GM23338 (cell line): ENCODE data around the gene SNAPIN. TPM values are rescaled to one million over a fixed set of nuclear protein-coding genes. Genes with fewer than 3 reads are reported as not detected.

Experiments
- ATAC-seq: fragments of 200-7000 bp; cut with Tn5 transposase; 3 replicates; pipeline ENCODE4 v1.9.1; 2020
- DNase-seq: peaks from one replicate; pipeline ENCODE4 v3.0.0-alpha.2; 2015; ENCODE audit warnings: low spot score
- H2AFZ ChIP-seq: fragments of 200-600 bp; sonication (generic); 2 replicates; pipeline ENCODE4 v1.8.0; 2016; ENCODE audit warnings: antibody characterized with exemption, mild to moderate bottlenecking, moderate library complexity
- H3F3A ChIP-seq: fragments of 200-600 bp; sonication (generic); replicated peaks from 2 replicates; pipeline ENCODE4 v1.8.0; 2017; ENCODE audit warnings: antibody characterized with exemption, mixed run types, low read depth
- H3K27ac ChIP-seq: fragments of 200-600 bp; sonication (generic); 2 replicates; pipeline ENCODE4 v1.6.1; 2016; ENCODE audit warnings: low read depth
- H3K27me3 ChIP-seq: fragments of 200-600 bp; sonication (generic); 2 replicates; pipeline ENCODE4 v1.8.0; 2016; ENCODE audit warnings: mild to moderate bottlenecking, mixed run types, moderate library complexity; ENCODE audit not compliant: insufficient read depth
- H3K36me3 ChIP-seq: fragments of 200-600 bp; sonication (generic); 2 replicates; pipeline ENCODE4 v1.8.0; 2016; ENCODE audit warnings: mild to moderate bottlenecking; ENCODE audit not compliant: insufficient read depth
- H3K4me1 ChIP-seq: fragments of 200-600 bp; sonication (generic); 2 replicates; pipeline ENCODE4 v1.8.0; 2016; ENCODE audit warnings: mild to moderate bottlenecking, moderate library complexity; ENCODE audit not compliant: insufficient read depth
- H3K4me2 ChIP-seq: fragments of 200-600 bp; sonication (generic); 2 replicates; pipeline ENCODE4 v1.7.1; 2017; ENCODE audit warnings: mixed run types
- H3K4me3 ChIP-seq: fragments of 200-600 bp; sonication (generic); 2 replicates; pipeline ENCODE4 v1.6.1; 2016; ENCODE audit warnings: mixed run types
- H3K79me2 ChIP-seq: fragments of 200-600 bp; sonication (generic); replicated peaks from 2 replicates; pipeline ENCODE4 v1.8.0; 2017; ENCODE audit warnings: mild to moderate bottlenecking; ENCODE audit not compliant: insufficient read depth
- H3K9me2 ChIP-seq: fragments of 200-600 bp; sonication (generic); 2 replicates; pipeline ENCODE4 v1.8.0; 2017; ENCODE audit not compliant: insufficient read depth
- H4K20me1 ChIP-seq: fragments of 200-600 bp; sonication (generic); replicated peaks from 2 replicates; pipeline ENCODE4 v1.8.0; 2017; ENCODE audit warnings: mild to moderate bottlenecking; ENCODE audit not compliant: insufficient read depth
- H3K27ac Mint-ChIP-seq: 2 replicates; pipeline ENCODE4 v1.8.0; 2020; ENCODE audit warnings: inconsistent platforms, mild to moderate bottlenecking, moderate library complexity, mixed read lengths
- H3K27me3 Mint-ChIP-seq: 3 replicates; pipeline ENCODE4 v1.8.0; 2022; ENCODE audit warnings: low read depth, mild to moderate bottlenecking, moderate library complexity, mixed read lengths, inconsistent platforms; ENCODE audit not compliant: insufficient read depth, poor library complexity
- H3K36me3 Mint-ChIP-seq: 3 replicates; pipeline ENCODE4 v1.8.0; 2021; ENCODE audit warnings: low read depth, mild to moderate bottlenecking, inconsistent platforms, moderate library complexity, mixed read lengths
- H3K4me1 Mint-ChIP-seq: 3 replicates; pipeline ENCODE4 v1.8.0; 2020; ENCODE audit warnings: mild to moderate bottlenecking, inconsistent platforms, mixed read lengths
- H3K4me3 Mint-ChIP-seq: 3 replicates; pipeline ENCODE4 v1.8.0; 2021; ENCODE audit warnings: moderate library complexity, mild to moderate bottlenecking, inconsistent platforms, mixed read lengths
- H3K9me3 Mint-ChIP-seq: 3 replicates; pipeline ENCODE4 v1.8.0; 2020; ENCODE audit warnings: moderate library complexity, mild to moderate bottlenecking, inconsistent platforms, mixed read lengths
- CREB1 ChIP-seq: fragments of 250-450 bp; sonication (Bioruptor Pico); IDR thresholded peaks from 2 replicates; pipeline ENCODE4 v1.5.0; 2020; ENCODE audit warnings: low read depth, mild to moderate bottlenecking, moderate library complexity
- EZH2 ChIP-seq: fragments of 200-600 bp; sonication (generic); IDR thresholded peaks from one replicate; pipeline ENCODE4 v1.8.0; 2017; ENCODE audit warnings: antibody characterized with exemption, mild to moderate bottlenecking, low read depth; ENCODE audit not compliant: unreplicated experiment
- EZH2phosphoT487 ChIP-seq: fragments of 200-600 bp; sonication (generic); IDR thresholded peaks from one replicate; pipeline ENCODE4 v1.8.1; 2018; ENCODE audit warnings: antibody characterized with exemption; ENCODE audit not compliant: unreplicated experiment
- JUNB ChIP-seq: IDR thresholded peaks from one replicate; pipeline ENCODE4 v1.6.1; 2016; ENCODE audit warnings: antibody characterized with exemption; ENCODE audit not compliant: unreplicated experiment
- NANOG ChIP-seq: IDR thresholded peaks from 2 replicates; pipeline ENCODE4 v1.6.1; 2016; ENCODE audit warnings: antibody characterized with exemption, borderline replicate concordance
- POLR2AphosphoS5 ChIP-seq: IDR thresholded peaks from 2 replicates; pipeline ENCODE4 v1.6.1; 2016; ENCODE audit warnings: antibody characterized with exemption, low read depth
- STAT1 ChIP-seq: IDR thresholded peaks from one replicate; pipeline ENCODE4 v1.6.1; 2016; ENCODE audit warnings: antibody characterized with exemption; ENCODE audit not compliant: unreplicated experiment
- ZNF114 ChIP-seq: fragments of 250-450 bp; sonication (Bioruptor Pico); IDR thresholded peaks from 2 replicates; pipeline ENCODE4 v1.5.0; 2020; ENCODE audit warnings: mild to moderate bottlenecking, moderate library complexity
- ZNF331 ChIP-seq: fragments of 250-450 bp; sonication (Bioruptor Pico); IDR thresholded peaks from 2 replicates; pipeline ENCODE4 v1.5.0; 2020; ENCODE audit warnings: low read depth, mild to moderate bottlenecking, moderate library complexity
- polyA plus RNA-seq: library from polyadenylated mRNA; unstranded; fragments of >200 nt; fragmentation: Nextera tagmentation; extraction: Ambion mirVana; gene quantifications from 2 replicates; pipeline ENCODE4 v1.2.1, GENCODE V29; 2016
- total RNA-seq: library from RNA; depleted of rRNA; stranded (reverse); fragments of >200 nt; shearing (Covaris generic); gene quantifications from 2 replicates; pipeline ENCODE4 v1.2.3, GENCODE V29; 2014
- TF ChIP-seq, protein P1 (sequence below): IDR thresholded peaks from one replicate; pipeline ENCODE4 v1.6.1; 2018; ENCODE audit warnings: antibody characterized with exemption; ENCODE audit not compliant: unreplicated experiment
- TF ChIP-seq, protein P2 (sequence below), 2 experiments: fragments of 200-600 bp in 1 of 2; sonication (generic) in 1 of 2; conservative IDR thresholded peaks; 2 replicates each; pipeline versions ENCODE4 v1.5.1 to v1.6.1; 2016 to 2017; ENCODE audit warnings: antibody characterized with exemption in 2 of 2, low read depth in 2 of 2, mild to moderate bottlenecking in 2 of 2, moderate library complexity in 1 of 2
- TF ChIP-seq, protein P3 (sequence below): fragments of 250-450 bp; sonication (Bioruptor Pico); IDR thresholded peaks from 2 replicates; pipeline ENCODE4 v1.5.0; 2020; ENCODE audit warnings: mild to moderate bottlenecking, moderate library complexity
- TF ChIP-seq, protein P4 (sequence below): IDR thresholded peaks from 2 replicates; pipeline ENCODE4 v1.6.1; 2016; ENCODE audit warnings: antibody characterized with exemption

SNAPIN gene
- total and polyA plus RNA-seq, 2 experiments from 2014 or later, result 25.6 to 48.5 TPM

DNA sequence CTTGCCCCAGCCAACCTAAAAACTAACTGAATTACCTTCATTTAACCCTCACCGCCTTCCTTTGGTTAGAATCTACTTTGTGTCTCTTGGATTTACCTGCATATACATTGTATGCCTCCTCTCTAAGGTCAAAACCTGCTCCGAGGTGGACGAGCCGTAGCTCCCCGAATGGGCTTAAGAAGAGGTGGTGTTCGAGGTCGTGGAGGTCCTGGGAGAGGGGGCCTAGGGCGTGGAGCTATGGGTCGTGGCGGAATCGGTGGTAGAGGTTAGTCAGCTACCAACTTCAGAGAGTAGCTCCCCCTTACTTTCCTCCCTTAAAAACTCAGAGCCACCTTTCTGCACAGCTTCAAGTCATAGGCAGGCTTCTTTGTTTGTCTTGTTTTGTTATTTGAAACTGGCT, 15.4 kb upstream of the SNAPIN start:
- TF ChIP-seq, protein P1, sequence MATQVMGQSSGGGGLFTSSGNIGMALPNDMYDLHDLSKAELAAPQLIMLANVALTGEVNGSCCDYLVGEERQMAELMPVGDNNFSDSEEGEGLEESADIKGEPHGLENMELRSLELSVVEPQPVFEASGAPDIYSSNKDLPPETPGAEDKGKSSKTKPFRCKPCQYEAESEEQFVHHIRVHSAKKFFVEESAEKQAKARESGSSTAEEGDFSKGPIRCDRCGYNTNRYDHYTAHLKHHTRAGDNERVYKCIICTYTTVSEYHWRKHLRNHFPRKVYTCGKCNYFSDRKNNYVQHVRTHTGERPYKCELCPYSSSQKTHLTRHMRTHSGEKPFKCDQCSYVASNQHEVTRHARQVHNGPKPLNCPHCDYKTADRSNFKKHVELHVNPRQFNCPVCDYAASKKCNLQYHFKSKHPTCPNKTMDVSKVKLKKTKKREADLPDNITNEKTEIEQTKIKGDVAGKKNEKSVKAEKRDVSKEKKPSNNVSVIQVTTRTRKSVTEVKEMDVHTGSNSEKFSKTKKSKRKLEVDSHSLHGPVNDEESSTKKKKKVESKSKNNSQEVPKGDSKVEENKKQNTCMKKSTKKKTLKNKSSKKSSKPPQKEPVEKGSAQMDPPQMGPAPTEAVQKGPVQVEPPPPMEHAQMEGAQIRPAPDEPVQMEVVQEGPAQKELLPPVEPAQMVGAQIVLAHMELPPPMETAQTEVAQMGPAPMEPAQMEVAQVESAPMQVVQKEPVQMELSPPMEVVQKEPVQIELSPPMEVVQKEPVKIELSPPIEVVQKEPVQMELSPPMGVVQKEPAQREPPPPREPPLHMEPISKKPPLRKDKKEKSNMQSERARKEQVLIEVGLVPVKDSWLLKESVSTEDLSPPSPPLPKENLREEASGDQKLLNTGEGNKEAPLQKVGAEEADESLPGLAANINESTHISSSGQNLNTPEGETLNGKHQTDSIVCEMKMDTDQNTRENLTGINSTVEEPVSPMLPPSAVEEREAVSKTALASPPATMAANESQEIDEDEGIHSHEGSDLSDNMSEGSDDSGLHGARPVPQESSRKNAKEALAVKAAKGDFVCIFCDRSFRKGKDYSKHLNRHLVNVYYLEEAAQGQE, result no peak
- TF ChIP-seq EZH2 (no peak), POLR2AphosphoS5 (no peak), STAT1 (no peak), ZNF114 (CRISPR knock-in tag) (no peak), ZNF331 (CRISPR knock-in tag) (no peak), JUNB (no peak), CREB1 (CRISPR knock-in tag) (no peak), EZH2phosphoT487 (no peak), NANOG (no peak)
- TF ChIP-seq, protein P2, sequence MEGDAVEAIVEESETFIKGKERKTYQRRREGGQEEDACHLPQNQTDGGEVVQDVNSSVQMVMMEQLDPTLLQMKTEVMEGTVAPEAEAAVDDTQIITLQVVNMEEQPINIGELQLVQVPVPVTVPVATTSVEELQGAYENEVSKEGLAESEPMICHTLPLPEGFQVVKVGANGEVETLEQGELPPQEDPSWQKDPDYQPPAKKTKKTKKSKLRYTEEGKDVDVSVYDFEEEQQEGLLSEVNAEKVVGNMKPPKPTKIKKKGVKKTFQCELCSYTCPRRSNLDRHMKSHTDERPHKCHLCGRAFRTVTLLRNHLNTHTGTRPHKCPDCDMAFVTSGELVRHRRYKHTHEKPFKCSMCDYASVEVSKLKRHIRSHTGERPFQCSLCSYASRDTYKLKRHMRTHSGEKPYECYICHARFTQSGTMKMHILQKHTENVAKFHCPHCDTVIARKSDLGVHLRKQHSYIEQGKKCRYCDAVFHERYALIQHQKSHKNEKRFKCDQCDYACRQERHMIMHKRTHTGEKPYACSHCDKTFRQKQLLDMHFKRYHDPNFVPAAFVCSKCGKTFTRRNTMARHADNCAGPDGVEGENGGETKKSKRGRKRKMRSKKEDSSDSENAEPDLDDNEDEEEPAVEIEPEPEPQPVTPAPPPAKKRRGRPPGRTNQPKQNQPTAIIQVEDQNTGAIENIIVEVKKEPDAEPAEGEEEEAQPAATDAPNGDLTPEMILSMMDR (conservative IDR thresholded peaks at IDR 0.05; ENCODE audit: low read depth in 2 of 2), result no peak
- TF ChIP-seq, protein P3, sequence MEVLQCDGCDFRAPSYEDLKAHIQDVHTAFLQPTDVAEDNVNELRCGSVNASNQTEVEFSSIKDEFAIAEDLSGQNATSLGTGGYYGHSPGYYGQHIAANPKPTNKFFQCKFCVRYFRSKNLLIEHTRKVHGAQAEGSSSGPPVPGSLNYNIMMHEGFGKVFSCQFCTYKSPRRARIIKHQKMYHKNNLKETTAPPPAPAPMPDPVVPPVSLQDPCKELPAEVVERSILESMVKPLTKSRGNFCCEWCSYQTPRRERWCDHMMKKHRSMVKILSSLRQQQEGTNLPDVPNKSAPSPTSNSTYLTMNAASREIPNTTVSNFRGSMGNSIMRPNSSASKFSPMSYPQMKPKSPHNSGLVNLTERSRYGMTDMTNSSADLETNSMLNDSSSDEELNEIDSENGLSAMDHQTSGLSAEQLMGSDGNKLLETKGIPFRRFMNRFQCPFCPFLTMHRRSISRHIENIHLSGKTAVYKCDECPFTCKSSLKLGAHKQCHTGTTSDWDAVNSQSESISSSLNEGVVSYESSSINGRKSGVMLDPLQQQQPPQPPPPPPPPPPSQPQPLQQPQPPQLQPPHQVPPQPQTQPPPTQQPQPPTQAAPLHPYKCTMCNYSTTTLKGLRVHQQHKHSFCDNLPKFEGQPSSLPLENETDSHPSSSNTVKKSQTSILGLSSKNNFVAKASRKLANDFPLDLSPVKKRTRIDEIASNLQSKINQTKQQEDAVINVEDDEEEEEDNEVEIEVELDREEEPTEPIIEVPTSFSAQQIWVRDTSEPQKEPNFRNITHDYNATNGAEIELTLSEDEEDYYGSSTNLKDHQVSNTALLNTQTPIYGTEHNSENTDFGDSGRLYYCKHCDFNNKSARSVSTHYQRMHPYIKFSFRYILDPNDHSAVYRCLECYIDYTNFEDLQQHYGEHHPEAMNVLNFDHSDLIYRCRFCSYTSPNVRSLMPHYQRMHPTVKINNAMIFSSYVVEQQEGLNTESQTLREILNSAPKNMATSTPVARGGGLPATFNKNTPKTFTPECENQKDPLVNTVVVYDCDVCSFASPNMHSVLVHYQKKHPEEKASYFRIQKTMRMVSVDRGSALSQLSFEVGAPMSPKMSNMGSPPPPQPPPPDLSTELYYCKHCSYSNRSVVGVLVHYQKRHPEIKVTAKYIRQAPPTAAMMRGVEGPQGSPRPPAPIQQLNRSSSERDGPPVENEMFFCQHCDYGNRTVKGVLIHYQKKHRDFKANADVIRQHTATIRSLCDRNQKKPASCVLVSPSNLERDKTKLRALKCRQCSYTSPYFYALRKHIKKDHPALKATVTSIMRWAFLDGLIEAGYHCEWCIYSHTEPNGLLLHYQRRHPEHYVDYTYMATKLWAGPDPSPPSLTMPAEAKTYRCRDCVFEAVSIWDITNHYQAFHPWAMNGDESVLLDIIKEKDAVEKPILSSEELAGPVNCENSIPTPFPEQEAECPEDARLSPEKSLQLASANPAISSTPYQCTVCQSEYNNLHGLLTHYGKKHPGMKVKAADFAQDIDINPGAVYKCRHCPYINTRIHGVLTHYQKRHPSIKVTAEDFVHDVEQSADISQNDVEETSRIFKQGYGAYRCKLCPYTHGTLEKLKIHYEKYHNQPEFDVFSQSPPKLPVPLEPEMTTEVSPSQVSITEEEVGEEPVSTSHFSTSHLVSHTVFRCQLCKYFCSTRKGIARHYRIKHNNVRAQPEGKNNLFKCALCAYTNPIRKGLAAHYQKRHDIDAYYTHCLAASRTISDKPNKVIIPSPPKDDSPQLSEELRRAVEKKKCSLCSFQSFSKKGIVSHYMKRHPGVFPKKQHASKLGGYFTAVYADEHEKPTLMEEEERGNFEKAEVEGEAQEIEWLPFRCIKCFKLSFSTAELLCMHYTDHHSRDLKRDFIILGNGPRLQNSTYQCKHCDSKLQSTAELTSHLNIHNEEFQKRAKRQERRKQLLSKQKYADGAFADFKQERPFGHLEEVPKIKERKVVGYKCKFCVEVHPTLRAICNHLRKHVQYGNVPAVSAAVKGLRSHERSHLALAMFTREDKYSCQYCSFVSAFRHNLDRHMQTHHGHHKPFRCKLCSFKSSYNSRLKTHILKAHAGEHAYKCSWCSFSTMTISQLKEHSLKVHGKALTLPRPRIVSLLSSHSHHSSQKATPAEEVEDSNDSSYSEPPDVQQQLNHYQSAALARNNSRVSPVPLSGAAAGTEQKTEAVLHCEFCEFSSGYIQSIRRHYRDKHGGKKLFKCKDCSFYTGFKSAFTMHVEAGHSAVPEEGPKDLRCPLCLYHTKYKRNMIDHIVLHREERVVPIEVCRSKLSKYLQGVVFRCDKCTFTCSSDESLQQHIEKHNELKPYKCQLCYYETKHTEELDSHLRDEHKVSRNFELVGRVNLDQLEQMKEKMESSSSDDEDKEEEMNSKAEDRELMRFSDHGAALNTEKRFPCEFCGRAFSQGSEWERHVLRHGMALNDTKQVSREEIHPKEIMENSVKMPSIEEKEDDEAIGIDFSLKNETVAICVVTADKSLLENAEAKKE, result no peak
- TF ChIP-seq, protein P4, sequence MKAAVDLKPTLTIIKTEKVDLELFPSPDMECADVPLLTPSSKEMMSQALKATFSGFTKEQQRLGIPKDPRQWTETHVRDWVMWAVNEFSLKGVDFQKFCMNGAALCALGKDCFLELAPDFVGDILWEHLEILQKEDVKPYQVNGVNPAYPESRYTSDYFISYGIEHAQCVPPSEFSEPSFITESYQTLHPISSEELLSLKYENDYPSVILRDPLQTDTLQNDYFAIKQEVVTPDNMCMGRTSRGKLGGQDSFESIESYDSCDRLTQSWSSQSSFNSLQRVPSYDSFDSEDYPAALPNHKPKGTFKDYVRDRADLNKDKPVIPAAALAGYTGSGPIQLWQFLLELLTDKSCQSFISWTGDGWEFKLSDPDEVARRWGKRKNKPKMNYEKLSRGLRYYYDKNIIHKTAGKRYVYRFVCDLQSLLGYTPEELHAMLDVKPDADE, result no peak
- no peak overlapping the region for H3K27ac Mint-ChIP-seq
- peaks cover 33% of the 10 kb centered on the region for H3K79me2 ChIP-seq
- no peak overlapping the region for H2AFZ ChIP-seq
- H3K9me3 Mint-ChIP-seq, result no peaks in the 10 kb centered on the region
- peaks cover 84% of the 10 kb centered on the region for H3K36me3 Mint-ChIP-seq
- ATAC-seq, result no peak
- peaks cover 75% of the 10 kb centered on the region for H3K36me3 ChIP-seq
- DNase-seq, result no peak
- no peak overlapping the region for H3K27ac ChIP-seq
- H3K9me2 ChIP-seq, result no peaks in the 10 kb centered on the region
- H3K4me1 Mint-ChIP-seq, result peaks cover 6% of the 10 kb centered on the region
- H4K20me1 ChIP-seq, result peaks cover 52% of the 10 kb centered on the region
- H3K4me3 ChIP-seq, result no peak overlapping the region
- H3F3A ChIP-seq, result peaks cover 55% of the 10 kb centered on the region
- H3K27me3 Mint-ChIP-seq, result peaks cover 7% of the 10 kb centered on the region
- no peaks in the 10 kb centered on the region for H3K27me3 ChIP-seq
- H3K4me2 ChIP-seq, result no peak overlapping the region
- H3K4me1 ChIP-seq, result no peaks in the 10 kb centered on the region
- H3K4me3 Mint-ChIP-seq, result no peak overlapping the region
